NT2/D1 (cell line): ENCODE measurements around the gene PLEKHH1.

Experiments used
- SUZ12 ChIP-seq: IDR thresholded peaks from 2 replicates; pipeline ENCODE4 v1.6.1; 2011; ENCODE audit not compliant: insufficient read length, insufficient read depth; ENCODE audit errors: extremely low read depth
- YY1 ChIP-seq: IDR thresholded peaks from 2 replicates; pipeline ENCODE4 v1.6.1; 2011; ENCODE audit not compliant: insufficient read length, insufficient read depth
- ZNF274 ChIP-seq: IDR thresholded peaks from 2 replicates; pipeline ENCODE4 v1.6.1; 2011; ENCODE audit warnings: mild to moderate bottlenecking, low read depth, low read length

DNA sequence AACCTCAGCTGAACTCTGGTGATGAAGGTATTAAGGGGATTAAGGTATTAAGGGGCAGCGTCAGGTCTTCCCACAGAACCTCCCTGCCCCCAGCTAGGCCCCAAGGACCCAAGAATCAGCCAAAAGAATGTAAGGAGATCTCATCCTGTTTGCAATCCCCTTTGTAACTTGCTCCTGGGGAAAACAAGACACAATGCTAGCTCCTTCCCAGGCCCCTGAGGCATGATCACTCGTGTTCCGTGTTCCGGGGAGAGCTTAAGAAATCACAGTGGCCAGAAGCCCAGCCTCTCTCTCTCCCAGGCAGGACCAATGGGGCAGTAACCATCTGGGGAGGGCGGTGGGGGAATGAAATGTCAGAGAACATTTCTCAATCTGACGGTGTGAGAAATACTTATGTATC, 33.8 kb downstream of the PLEKHH1 start:
- TF ChIP-seq SUZ12 (no peak), ZNF274 (no peak), YY1 (no peak)
